ENCODE measurements around the gene KLRF2.

GRCh38 chr12:9908350-9908749 lies 27.1 kb downstream of the KLRF2 start:
- TF ChIP-seq CTCF (IDR thresholded peaks at IDR 0.05; ENCODE audit: insufficient read depth, low read length) (no peak), POLR2AphosphoS5 (IDR thresholded peaks at IDR 0.05; ENCODE audit: low read depth) (no peak), SPI1 (IDR thresholded peaks at IDR 0.05; ENCODE audit: borderline replicate concordance, low read depth) (no peak), REST (IDR thresholded peaks at IDR 0.05; ENCODE audit: insufficient replicate concordance, low read depth) (no peak)

Data from HL-60 (cell line).